Psoas muscle (tissue), 8 donors: ENCODE measurements around the gene C12orf76. TPM values are rescaled to one million over a fixed set of nuclear protein-coding genes. Genes with fewer than 3 reads are reported as not detected.
"Not testable (repeated sequence)": the region's sequence is repeated elsewhere in the genome, so short reads cannot be mapped to it uniquely, and the experiment has no call there.

Source experiments
- ATAC-seq, 4 donors: fragments of 200-7000 bp; cut with Tn5 transposase; one replicate each; pipeline ENCODE4 v1.9.1; 2020; ENCODE audit warnings: moderate library complexity in 3 of 4, mild to moderate bottlenecking in 2 of 4
- DNase-seq, 2 donors: peaks; one replicate each; pipeline ENCODE4 v3.0.0-alpha.2; 2020
- H3K27ac ChIP-seq: fragments of 200-600 bp; one replicate; pipeline ENCODE4 v1.8.0; 2022
- H3K27me3 ChIP-seq, 3 donors: fragments of 200-600 bp in 1 of 3; one replicate each; pipeline versions ENCODE4 v1.6.1 to v1.8.0; 2013 to 2022; ENCODE audit warnings: low read length in 2 of 3, mild to moderate bottlenecking in 2 of 3, moderate library complexity in 1 of 3; ENCODE audit not compliant: insufficient read depth in 3 of 3
- H3K36me3 ChIP-seq, 2 donors: fragments of 200-600 bp in 1 of 2; one replicate each; pipeline versions ENCODE4 v1.6.1 to v1.8.0; 2013 to 2022; ENCODE audit warnings: low read depth in 1 of 2, mild to moderate bottlenecking in 1 of 2, moderate library complexity in 1 of 2; ENCODE audit not compliant: insufficient read depth in 1 of 2
- H3K4me1 ChIP-seq: fragments of 200-600 bp; one replicate; pipeline ENCODE4 v1.8.0; 2022
- H3K4me3 ChIP-seq: fragments of 200-600 bp; one replicate; pipeline ENCODE4 v1.8.0; 2022; ENCODE audit warnings: mild to moderate bottlenecking
- H3K9me3 ChIP-seq: fragments of 200-600 bp; one replicate; pipeline ENCODE4 v1.8.0; 2022
- WGBS, 3 donors: extraction: QIAGEN DNeasy Blood & Tissue Kit; methylation state at CpG; one replicate each; pipeline versions ENCODE4 v1.1.6 to v1.1.7; 2013; 5-methylcytosine and 5-hydroxymethylcytosine counted together
- intact Hi-C, 2 donors: fragments of 100-400 bp; cut with DNase I; formaldehyde crosslinking; loops; one replicate each; pipeline versions ENCODE4 v1.11.0 to v1.14.2; 2022
- polyA plus RNA-seq, 3 donors: library from polyadenylated mRNA; stranded (reverse); fragments of 200-250 nt; gene quantifications; one replicate each; pipeline ENCODE4 v1.2.3, GENCODE V29; 2013
- total RNA-seq, 4 donors: library from RNA; stranded (reverse); fragmentation: NEBNext Ultra II Directional in 2 of 4; extraction: Animal tissue kit (Norgen Biotek cat#: 25700) in 2 of 4; gene quantifications; one replicate each; pipeline versions ENCODE4 v1.2.1 to v1.2.4, GENCODE V29; 2021 to 2023
- TF ChIP-seq, protein P1 (sequence below): fragments of 200-600 bp; IDR thresholded peaks from one replicate; pipeline ENCODE4 v1.8.0; 2022; ENCODE audit warnings: antibody characterized with exemption
- donor health status: healthy with polysubstance abuse.
- donor health status: DM: no; HTN: no; CAD: no; lungs with moderate emphysema.
- donor health status: Bipolar disorder and iron deficiency.
- donor health status: healthy.
- donor health status: DM: yes; HTN: yes; CAD: no.
- donor health status: DM: no; HTN: no; CAD: no.
- donor health status: DM: no; HTN: no; CAD: no.
- donor health status: DM: yes; HTN: yes; CAD: no.

Gene C12orf76
- total and polyA plus RNA-seq, 7 donors, result 3.1 to 19.1 (median 7.4) TPM

- WGBS, 3 donors, result 63 to 71% (median 68%) methylated on average over 4 of the region's 4 CpGs
- no peaks in the 10 kb centered on the region for H3K4me1 ChIP-seq
- intact Hi-C loops, result no loop called here
- no peaks in the 10 kb centered on the region for H3K27me3 ChIP-seq
- DNase-seq (no peak), ATAC-seq (no peak)
- H3K36me3 ChIP-seq, result no peaks in the 10 kb centered on the region
- no peak overlapping the region for H3K27ac ChIP-seq
- TF ChIP-seq, protein P1, sequence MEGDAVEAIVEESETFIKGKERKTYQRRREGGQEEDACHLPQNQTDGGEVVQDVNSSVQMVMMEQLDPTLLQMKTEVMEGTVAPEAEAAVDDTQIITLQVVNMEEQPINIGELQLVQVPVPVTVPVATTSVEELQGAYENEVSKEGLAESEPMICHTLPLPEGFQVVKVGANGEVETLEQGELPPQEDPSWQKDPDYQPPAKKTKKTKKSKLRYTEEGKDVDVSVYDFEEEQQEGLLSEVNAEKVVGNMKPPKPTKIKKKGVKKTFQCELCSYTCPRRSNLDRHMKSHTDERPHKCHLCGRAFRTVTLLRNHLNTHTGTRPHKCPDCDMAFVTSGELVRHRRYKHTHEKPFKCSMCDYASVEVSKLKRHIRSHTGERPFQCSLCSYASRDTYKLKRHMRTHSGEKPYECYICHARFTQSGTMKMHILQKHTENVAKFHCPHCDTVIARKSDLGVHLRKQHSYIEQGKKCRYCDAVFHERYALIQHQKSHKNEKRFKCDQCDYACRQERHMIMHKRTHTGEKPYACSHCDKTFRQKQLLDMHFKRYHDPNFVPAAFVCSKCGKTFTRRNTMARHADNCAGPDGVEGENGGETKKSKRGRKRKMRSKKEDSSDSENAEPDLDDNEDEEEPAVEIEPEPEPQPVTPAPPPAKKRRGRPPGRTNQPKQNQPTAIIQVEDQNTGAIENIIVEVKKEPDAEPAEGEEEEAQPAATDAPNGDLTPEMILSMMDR, result no peak
- no peak overlapping the region for H3K4me3 ChIP-seq
- no peaks in the 10 kb centered on the region for H3K9me3 ChIP-seq
Measured at GRCh38 chr12:110077800-110078199, 29.5 kb upstream of the C12orf76 start.

GRCh38 chr12:110075880-110076279 lies 27.6 kb upstream of the C12orf76 start:
- Histone ChIP-seq H3K4me1 (no peaks in the 10 kb centered on the region), H3K27me3 (no peaks in the 10 kb centered on the region), H3K36me3 (no peaks in the 10 kb centered on the region), H3K27ac (no peak overlapping the region), H3K4me3 (no peak overlapping the region), H3K9me3 (no peaks in the 10 kb centered on the region)
- TF ChIP-seq, protein P1, result no peak
- WGBS, 3 donors, result 91 to 97% (median 96%) methylated on average over 1 of the region's 1 CpG
- no peak for DNase-seq
- no peak for ATAC-seq
- intact Hi-C loops, result no loop called here

DNA sequence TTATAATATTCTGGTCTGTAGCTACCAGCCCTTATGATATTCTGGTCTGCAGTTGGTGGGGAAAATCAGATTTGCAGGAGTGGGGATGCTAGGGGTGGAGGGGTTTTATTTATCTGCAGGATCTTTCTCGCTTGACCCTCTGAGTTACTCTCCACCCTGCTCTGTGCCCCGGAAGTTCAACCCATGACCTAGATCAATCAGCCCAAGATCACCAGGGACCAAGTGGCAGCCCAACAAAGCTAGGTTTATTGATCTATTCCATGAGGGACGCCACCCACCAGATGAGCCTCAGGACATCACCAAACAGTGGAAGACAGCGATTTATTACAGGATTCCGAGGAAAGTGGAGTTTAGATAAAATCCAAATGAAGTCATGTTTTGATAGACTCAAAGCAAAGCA lies 25.8 kb upstream of the C12orf76 start:
- WGBS, 3 donors, result 79 to 86% (median 86%) methylated on average over 5 of the region's 5 CpGs
- H3K4me1 ChIP-seq, result no peaks in the 10 kb centered on the region

DNA sequence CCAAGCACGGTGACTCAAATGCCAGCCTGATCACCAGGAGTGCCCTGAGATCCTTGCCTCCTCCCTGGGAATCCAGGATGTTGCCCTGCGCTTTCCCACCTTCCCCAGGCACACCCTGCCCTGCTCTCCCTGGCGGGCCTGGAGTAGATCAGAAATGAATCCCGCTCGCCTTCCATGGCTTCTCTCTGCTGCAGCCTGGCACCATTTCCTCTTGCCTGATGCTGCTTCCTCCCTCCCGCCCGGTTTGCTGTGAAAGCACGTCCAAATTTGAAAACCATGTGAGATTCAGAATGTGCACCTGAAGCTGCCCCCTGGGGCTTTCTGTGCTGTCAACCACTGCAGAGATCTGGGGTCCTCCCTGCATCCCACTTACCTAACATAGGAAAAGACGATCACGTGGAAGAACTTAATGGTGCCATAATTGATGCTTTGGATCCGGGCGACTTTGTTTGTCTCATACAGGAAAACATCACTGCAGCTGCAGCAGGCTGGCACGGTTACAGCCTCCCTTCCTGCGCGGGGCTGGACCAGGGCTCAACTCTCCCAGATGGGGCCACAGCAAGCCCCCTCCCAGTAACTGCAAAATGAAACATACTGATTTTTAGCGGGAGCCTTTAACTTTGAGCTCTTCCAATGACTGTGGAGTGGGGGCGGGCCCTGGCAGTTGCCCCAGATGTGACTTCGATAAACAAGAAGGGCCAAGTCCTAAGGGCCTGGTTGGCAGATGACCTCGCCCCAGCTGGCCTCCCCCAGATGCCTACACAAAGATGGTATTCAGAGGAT lies 24.9 kb upstream of the C12orf76 start:
- peak overlapping the region; percentile 55 for H3K4me3 ChIP-seq
- no peaks in the 10 kb centered on the region for H3K36me3 ChIP-seq
- TF ChIP-seq, protein P1, result no peak
- no peaks in the 10 kb centered on the region for H3K9me3 ChIP-seq
- H3K4me1 ChIP-seq, result no peaks in the 10 kb centered on the region
- no peaks in the 10 kb centered on the region for H3K27me3 ChIP-seq
- intact Hi-C loops, result no loop called here
- H3K27ac ChIP-seq, result no peak overlapping the region
- WGBS, 3 donors, result 9 to 14% (median 9%) methylated on average over 17 to 19 of the region's 19 CpGs
- ATAC-seq, result peak in 1 of 4 donors; percentile 27
- DNase-seq, result peak; percentile 37 to 64

More for the DNA sequence above, 25.8 kb upstream of the C12orf76 start:
- Histone ChIP-seq H3K4me3 (no peak overlapping the region), H3K9me3 (no peaks in the 10 kb centered on the region), H3K36me3 (no peaks in the 10 kb centered on the region), H3K27me3 (no peaks in the 10 kb centered on the region), H3K27ac (no peak overlapping the region)
- intact Hi-C loops, result no loop called here
- no peak for DNase-seq
- ATAC-seq, result no peak
- TF ChIP-seq, protein P1, result no peak

GRCh38 chr12:110072636-110073035 lies 24.3 kb upstream of the C12orf76 start:
- H3K27ac ChIP-seq, result not testable (repeated sequence)

More at GRCh38 chr12:110072636-110073035, 24.3 kb upstream of the C12orf76 start:
- H3K27me3 ChIP-seq, intact Hi-C loops, H3K4me1 ChIP-seq, DNase-seq, H3K36me3 ChIP-seq, H3K9me3 ChIP-seq, ATAC-seq: not testable (repeated sequence)
- 71 to 81% (median 74%) methylated on average over 9 of the region's 9 CpGs for WGBS, 3 donors
- H3K4me3 ChIP-seq, result peak overlapping the region; percentile 55
